HG03066 (cell line): ENCODE measurements around the gene KDM8.

Source experiments
- ATAC-seq: cut with Tn5 transposase; IDR thresholded peaks from one replicate; pipeline ENCODE4 v1.9.1; 2021; ENCODE audit warnings: low read depth; ENCODE audit not compliant: unreplicated experiment

Gene KDM8

DNA sequence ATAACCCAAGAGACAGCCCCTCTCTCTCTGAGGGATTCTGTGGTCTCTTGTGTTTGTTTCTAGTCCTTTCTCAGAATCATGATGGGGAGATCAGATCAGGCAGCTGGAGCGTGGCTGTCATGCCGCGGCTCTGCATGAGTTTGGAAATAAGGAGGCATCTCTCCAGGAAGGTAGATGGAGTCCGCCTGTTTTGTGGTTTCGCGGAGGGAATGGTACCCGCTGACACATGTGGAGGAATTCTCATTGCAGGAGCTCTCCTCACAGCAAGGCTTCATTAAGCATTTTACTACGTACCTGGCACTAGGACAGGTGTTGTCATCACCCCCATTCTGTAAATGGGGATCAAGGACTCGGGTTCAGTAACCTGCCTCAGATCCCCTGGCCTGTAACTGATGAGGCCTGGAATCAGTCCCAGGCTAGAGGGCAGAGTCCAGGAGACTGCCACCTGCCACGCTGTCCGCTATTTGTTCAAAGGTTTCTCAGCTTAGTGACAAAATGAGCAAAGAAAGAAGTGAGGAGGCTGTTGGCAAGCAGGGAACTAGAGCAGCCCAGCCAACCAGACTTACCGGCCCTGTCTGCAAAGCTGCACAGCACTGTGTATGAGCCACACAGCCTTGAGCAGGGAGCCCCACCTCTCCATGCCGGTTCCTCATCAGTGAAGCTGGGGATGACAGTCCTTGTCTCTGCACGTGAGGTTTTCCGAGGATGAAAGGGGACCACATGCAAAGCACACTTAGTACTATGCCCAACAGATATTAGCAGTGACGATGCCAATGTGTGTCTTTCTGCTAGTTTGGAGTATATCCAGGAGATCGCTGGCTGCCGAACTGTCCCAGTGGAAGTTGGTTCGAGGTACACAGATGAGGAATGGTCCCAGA, 11.0 kb downstream of the KDM8 start:
- ATAC-seq, result no peak

DNA sequence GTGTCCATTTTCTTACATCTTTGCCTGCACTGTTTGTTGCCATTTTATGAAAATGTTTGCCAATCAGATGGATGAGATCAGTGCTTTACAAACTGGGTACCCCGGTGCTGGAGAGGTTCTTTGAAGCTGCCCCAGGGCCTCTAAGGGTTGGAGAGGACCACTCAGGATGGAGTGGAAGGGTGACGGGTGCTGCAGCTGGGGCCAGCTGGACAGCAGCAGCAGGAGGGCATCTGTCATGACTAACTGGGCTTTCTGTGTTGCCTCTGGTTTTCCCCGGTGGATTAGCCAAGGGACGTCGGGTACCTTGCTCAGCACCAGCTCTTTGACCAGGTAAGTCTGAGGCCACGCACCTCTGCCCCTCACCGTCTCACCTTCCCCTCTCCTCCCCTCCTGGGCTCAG, 12.3 kb downstream of the KDM8 start:
- ATAC-seq, result no peak

DNA sequence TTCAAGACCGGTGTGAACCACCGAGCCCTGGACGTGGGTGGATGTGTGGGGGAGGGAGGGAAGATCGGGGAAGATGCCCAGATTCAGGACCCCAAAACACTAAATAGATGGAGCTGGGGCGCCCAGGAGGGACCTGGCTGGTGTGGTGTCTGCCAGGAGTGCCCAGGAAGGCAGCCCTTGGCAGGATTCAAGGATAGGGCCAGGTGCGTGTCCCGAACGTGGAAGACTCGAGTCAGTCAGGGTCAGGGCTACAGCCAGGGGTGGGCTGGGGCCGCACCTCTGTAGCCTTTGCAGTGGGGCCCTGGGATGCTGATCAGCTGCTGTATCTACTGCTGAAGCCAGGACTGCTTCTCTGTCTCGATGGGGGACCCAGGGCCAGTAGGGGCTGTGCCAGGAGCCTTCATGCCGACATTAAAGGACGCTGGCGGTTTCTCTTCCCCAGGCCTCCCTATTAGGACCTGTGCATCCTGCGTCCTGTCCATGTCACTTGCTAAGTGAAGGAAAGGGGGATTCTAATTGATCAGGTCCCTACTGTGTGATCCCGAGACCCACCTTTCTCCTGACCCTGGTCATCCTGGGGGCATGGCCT, 13.1 kb downstream of the KDM8 start:
- ATAC-seq, result no peak

DNA sequence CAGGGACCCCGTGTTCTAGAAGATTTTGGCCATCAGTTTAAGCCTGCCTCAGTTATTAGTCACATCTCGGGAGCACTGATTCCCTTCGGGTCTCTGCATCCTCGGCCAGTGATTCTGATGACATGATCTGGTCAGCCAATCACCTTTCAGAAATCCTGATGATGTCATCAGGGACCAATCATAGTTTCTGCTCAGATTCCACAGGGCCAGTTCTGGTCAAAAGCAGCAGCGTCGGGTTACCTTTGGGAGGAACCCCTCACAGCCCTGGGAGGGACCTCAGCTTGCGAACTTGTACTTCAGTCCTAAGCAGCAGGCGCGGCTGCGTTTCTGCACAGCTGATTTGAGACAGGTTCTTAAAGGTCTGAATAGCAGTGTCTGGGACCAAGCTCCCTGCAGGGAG, 13.9 kb downstream of the KDM8 start:
- ATAC-seq, result no peak

DNA sequence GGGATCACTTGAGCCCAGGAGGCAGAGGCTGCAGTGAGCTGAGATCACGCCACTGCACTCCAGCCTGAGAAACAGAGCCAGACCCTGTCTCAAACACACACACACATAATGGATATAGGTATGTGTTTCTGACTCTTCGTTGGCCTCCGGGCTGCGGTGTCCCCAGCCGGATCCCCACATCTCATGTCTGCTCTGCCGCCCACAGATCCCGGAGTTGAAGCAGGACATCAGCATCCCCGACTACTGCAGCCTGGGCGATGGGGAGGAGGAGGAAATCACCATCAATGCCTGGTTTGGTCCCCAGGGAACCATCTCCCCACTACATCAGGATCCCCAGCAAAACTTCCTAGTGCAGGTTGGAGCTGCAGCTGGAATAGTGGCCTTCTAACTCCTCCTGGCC, 15.4 kb downstream of the KDM8 start:
- no peak for ATAC-seq

DNA sequence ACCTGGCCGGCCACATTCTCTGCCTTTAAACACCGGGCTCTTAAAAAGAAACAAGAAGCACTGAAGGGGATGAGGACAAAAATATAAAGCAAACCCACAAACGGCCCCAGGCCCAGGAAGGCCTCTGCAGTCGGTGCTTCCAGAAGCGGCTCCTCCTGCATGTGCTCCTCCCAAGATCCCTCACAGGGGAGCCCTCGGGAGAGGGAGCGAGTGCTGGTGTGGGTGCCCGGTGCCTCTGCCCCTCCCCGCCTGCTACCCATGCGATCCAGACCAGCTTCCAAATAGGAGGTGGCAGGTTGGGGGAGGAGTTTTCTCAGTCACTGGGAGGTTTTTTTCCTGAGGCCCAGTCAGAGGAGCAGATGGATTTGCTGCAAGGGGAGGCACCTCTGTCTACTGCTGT, 15.8 kb downstream of the KDM8 start:
- no peak for ATAC-seq

DNA sequence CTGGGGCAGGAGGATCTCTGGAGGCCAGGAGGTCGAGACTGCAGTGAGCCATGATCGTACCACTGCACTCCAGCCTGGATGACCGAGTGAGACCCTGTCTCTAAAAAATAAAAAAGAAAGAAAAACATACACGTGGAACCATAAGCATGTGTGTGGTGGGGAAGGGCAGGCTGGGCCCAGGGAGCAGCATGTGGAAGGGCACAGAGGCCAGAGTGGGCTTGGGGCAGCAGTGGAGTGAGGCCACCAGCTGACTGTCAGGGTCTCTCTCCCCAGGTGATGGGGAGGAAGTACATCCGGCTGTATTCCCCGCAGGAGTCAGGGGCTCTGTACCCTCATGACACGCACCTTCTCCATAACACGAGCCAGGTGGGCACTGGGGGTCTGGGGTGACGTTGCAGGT, 16.8 kb downstream of the KDM8 start:
- ATAC-seq, result no peak

DNA sequence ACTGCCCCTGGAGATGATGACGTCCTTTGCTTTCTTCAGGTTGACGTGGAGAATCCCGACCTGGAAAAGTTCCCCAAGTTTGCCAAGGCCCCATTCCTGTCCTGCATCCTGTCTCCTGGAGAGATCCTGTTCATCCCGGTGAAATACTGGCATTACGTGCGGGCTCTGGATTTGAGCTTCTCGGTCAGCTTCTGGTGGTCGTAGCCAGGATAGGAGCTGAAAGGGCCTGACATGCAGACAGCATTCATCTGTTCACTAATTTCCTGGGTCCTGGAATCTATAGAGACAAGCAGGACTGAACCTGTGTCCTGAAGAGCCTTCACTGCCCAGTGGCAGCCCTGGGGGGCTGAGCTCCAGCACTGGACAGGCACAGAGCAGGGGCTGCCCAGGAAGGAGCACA, 17.2 kb downstream of the KDM8 start:
- no peak for ATAC-seq

DNA sequence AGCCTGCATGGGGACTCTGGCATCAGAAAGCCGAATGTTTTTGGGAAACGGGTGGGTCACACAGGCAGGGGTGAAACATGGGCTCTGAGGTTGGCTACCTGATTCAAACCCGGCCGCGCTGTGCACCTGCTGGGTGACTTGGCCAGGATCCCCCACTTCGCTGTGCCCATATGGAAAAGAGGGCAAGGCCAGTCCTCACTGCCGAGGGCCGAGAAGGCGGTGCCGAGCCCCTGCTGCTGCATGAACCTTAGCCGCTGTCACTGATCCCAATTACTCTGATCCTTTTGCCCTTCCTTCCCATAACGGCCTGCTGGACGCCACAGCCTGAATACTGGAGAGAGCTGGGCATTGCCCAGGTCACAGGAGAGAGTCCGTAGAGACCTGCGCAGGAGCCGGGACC, 17.7 kb downstream of the KDM8 start:
- no peak for ATAC-seq

DNA sequence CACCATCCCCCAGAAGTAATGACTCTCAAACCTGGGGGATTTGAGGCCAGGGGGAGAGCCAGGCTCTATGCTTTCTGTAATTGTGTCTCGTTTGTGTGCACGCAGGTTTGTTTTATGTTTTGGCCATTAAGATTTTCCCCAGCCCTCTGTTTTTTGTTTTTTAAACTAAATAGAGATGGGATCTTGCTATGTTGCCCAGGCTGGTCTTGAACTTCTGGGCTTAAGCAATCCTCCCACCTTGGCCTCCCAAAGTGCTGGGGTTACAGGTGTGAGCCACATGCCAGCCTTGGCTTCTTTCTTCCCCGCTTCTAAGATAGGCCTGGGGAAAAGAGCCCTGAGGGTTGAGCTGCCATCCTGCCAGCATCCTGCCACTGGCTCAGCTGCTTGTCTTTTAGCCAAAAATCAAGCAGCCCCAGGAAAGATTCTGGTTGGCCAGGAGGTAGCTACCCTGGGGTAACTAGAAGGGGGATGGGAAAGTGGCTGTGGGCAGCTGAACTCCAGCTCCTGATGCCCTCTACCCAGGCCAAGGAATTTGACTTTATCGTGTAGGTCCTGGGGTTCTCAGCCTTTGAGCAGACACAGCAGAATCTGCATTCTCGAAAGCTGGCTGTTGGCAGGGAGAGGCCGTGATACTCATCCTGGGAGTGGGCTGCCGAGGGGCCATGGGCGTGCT, 18.4 kb downstream of the KDM8 start:
- no peak for ATAC-seq

DNA sequence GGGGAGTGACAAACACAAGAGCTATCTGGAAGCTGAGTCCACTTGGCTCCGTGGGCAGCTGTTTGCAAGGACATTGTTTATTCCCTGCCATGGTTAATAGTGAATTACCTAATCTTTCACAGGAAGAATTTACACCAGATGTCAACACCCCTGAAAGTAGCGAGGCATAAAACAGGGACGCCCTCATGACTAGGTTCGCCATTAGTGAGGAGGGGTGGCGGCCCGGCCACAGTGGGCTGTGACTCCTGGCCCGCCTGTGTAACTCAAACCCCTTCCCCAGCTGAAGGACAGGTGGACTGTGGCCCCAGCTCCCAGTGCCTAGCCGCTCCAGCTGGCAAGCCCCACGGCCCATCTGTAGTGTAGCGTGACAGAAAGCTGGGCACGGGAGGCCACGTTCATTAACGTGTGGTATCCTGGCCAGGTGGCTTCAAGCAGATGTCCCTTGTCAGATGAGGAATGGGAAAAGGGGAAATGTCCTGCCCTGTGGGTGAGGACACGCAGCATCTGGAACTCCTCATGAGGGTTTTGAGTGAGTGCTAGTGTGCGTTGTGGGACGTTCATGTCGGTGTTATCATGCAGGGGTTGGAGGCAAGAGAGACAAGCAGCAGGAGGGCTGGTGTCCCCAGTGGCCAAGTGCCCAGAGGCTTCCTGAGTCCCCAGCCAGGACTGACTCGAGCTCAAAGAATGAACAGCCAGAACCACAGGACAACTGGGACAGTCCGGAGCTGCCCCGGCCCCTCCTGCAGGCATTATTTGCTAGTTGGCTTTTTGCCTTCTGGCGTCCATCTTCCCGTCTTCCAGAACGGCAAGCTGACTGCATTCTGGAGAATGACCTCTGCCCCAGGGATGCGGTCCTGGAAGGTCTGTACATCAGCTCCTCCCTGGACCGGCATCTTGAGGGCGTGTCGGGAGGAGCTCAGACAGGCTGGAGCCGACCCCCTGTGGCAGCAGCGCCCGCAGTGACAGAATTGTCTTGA, 19.2 kb downstream of the KDM8 start:
- ATAC-seq, result no peak

DNA sequence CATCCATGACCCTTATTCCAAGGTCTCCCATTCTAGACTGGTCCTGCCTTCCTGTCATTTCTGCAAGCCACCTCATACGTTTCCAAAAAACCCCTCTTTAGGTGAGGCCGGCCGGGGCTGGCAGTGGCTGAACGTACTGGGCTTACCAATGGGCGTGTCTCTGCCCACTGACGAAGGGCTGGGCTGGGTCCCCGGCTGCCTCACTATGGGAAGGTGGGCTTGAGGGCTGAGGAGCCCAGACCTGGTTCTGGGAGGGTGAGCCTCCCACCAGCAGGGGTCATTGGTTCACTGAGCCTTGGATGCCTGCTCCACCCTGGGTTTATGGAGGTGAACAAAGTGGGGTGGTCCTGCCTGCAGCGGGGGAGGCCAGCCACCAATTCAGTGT, 19.9 kb downstream of the KDM8 start:
- no peak for ATAC-seq

DNA sequence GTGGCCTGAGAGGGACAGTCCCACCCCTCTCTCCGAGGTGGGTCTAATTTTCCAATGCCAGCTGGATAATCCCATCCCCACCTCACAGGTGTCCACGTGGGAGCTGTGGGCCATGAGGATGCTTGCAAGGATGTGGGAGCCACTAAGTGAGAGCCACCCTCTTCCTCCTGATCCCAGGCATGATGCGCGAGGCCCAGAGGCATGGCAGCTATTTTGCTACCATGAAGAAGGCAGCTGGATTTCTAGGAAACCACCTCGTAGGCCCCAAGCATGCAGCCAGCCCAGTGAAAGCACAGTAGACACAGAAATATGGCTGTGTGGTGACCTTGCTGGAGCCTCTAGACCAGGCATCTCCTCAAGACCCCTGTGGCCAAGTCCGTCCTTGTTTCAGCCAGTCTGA, 20.4 kb downstream of the KDM8 start:
- ATAC-seq, result no peak

DNA sequence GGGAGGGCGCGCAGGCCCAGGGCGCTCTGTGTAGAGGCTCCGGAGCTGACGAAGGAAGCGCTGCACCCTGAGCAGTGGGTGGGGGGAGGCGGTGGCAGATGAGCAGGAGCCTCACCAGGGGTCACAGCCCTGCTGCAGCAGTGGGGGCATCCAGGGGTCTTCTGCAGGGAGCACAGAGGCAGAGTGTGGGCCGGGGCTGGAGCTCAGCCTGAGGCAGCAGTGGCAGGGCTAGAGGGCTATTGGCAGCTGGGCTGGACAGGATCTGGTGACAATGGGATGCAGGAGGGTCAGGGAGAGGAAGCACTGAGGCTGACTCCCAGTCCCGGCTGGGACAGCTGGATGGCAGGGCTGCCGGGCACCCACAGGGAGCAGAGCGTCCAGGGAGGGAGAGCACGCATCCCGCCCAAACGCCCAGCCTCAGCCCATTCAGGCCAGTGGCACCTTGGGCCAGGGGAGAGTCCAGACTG, 21.0 kb downstream of the KDM8 start:
- ATAC-seq, result no peak

DNA sequence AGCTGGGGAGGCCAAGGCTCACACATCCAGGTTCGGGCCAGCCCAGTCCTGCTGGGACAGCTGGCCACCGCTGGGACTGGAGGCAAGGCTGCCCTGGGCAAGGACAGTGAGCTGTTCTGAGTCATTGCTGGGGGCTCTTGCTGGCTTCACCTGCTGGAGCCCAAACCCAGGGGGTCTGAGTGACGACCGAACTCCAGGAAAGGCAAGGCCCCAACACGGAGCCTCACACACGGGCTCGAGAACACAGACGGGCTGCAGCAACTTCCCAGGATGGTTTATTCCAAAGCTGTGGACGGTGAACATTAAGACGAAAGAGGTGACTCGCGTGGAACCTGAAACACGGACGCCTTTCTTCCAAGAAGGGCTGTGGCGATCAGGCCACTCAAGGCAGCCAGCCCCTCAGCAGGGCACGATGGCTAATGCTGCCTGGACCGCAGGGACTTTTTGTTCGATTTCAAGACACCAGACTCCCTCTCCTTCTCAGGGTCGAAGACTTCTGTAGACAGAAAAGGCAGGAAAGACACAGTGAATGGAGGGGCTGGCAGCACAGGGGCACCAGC, 21.5 kb downstream of the KDM8 start:
- ATAC-seq, result no peak

DNA sequence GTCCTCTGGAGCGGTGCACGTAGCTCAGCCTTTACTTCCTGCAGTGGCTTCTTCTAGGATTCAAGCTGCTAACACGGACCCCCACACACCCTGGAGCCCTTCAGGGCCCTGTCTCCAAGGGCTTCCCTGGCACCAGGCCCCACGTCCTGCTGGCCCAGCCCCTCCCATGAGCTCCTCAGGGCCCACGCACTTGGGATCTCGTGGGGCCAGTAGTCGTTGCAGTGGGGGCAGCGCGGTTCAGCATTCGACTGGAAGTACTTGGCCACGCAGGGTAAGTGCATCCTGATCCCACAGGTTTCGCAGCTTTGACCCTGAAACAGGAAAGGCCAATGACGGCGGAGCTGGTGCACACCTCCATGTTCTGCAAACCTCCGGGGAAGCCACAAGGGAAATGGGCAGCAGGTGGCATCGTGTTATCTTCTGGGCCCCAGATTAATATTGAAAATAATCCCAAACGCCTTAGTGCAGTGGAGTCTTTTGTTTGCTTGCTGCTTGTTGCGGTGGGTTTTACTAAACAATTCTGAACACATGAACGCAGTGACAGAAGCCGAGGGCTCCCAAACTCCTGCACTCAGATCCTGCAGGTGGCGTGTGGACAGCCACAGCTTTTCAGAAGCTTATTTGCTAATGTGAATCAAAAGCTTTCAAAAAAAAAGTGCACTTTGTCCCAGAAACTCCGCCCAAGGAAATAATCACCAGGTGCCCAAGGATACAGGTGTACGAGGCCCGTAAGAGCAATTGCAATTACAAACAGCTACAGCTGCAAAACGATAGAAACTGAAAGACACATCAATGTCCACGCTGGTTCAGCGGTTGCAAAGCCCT, 22.4 kb downstream of the KDM8 start:
- no peak for ATAC-seq

DNA sequence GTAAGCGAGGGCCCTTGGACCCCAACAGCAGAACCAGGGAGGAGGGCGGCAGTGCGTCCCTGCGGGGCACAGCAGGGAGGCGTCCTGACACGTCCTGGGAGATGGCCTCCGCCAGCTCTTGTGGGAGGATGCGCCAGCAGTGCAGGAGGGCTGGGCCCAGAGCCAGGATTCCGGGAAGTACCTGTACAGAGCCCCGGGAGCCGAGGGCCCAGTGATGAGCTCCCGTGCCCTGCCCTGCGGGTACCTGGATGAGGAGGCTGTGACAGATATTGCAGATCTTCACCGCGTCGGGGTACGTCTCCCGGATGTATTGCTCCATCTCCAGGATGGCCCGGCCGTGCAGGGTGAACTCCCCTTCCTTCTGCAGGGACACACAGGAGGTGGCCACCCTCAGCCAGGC, 23.1 kb downstream of the KDM8 start:
- ATAC-seq, result no peak

DNA sequence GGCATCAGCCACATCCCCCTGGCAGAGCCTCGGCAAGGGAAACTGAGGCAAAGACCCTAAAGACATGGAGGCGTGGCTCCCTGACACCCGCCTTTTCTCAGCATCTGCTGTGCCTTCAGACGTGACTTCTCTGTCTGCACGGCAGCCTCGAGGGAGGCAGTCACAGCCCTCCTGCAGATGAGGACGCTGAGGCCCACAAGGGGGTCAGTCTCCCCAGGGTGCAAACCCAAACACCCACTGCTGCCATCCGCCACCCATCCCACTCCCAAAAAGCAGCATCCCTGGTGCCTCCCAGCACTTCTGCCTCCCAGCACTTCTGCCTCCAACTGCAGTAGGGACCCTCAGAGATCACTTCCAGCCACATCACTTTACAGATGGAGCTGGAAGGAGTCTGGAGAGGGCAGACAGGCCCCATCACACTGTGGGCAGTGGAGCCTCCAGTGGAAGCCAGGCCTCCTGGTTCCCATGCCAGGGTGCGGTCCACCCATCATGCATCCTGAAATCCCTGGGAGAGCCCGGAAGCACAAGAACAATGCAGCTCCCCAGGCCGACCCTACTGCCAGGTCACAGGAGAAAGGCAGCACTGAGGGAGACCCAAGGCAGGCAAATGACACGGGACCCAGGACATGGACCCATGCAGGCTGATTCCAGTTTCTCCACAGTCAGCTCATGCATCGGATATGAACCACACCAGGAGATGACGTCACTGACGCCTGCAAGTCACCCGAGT, 23.8 kb downstream of the KDM8 start:
- no peak for ATAC-seq

DNA sequence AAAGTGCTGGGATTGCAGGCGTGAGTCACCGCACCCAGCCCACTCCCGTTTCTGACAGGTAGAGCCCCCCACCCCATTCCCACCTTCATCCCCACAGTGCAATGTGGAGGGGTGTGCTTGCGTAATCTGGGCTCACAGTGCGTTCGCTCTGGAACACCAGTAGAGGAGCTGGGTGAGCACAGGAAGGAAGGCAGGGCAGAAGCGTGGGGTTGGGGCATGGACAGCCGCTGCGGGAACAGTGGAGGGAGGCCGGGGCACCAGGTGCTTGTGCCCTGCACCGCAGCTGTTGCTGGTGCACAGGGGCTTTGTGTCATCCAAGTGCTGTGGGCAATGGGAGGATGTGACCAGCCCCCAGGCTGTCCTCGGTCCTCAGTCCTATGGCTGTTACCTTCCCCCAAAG, 24.7 kb downstream of the KDM8 start:
- ATAC-seq, result no peak
